Fibroblast of skin of back (primary cell): ENCODE results near the gene GLP1R. TPM values are rescaled to one million over a fixed set of nuclear protein-coding genes. Genes with fewer than 3 reads are reported as not detected.

Source experiments
- DNase-seq: peaks from one replicate; pipeline ENCODE4 v3.0.0-alpha.2; 2013
- polyA plus RNA-seq, 2 experiments: library from polyadenylated mRNA; unstranded; fragments of 120-200 nt; gene quantifications; one replicate each; pipeline ENCODE4 v1.2.1, GENCODE V29; 2013; ENCODE audit not compliant: insufficient read length in 2 of 2

GLP1R gene
- not detected for polyA plus RNA-seq (2013, experiment 1 of 2; ENCODE audit: insufficient read length)
- polyA plus RNA-seq (2013, experiment 2 of 2; ENCODE audit: insufficient read length), result not detected

DNA sequence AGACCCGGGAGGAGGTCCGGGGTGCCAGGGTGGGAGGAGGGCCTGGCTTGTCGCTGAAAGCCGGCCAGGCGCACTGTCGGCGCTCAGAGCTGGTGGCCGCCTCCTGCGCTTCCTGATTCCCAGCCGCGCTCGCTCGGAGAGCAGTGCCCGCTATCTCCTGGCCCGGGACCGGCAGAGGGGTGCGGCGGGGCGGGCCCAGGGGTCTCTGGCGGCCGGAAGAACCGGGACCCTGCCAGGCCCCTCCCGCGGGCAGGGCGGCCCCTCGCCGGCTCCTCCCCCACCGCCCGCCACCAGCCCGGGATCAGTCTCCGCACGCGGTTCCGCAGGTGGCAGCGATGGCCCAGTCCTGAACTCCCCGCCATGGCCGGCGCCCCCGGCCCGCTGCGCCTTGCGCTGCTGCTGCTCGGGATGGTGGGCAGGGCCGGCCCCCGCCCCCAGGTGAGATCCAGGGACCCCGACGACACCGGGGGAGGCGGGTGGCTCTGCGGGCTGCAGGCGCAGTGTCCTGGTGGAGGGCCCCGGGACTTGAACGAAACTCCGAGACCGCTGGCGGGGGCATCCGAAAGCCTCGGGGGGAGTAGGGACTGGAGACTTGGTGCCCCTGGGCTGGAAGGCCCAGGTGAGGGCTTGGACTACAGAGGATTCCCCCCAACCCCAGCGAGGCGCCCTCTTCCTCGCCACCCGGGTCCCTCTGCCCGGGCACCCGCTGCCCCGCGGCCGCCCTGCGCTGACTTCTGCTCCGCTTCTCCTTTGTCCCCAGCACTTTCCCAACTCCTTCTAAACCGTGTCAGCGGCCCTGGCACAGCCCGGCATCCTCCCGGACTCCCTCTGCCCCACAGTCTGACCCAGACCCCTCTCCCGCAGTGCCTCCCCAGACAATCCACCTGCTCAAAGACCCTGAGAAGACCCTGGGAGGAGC is at the start of gene GLP1R:
Gene GLP1R (plus strand): TSS at position 301 of the 919 bp plus-strand sequence. CDS start 60 bp downstream, at position 361.
- no peak for DNase-seq

- DNase-seq, result no peak
These were observed 45.5 kb upstream of the GLP1R start for GRCh38 chr6:39003072-39003471.

GRCh38 chr6:39003492-39003891 is 45.1 kb upstream of the GLP1R start:
- no peak for DNase-seq

GRCh38 chr6:39004801-39005200 is 43.8 kb upstream of the GLP1R start:
- DNase-seq, result no peak

GRCh38 chr6:39005774-39006173 is 42.8 kb upstream of the GLP1R start:
- no peak for DNase-seq

DNA sequence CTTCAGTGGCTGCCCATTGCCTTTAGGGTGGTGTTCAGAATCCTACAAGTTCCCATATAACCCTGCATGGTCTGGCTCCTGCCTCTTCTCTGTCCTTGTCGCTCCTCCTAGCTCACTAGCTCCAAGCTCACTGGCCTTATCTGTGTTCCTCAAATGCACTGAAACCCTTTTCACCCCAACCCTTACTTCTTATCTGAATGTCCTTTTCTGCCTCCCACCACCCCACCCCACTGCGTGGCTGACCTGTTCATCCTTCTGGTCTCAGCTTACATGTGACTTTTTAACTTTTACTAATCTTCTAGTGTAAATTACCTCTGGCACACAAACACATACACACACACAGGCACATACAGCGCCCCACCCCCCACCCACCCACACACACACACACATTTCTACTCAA is 41.0 kb upstream of the GLP1R start:
- DNase-seq, result no peak

DNA sequence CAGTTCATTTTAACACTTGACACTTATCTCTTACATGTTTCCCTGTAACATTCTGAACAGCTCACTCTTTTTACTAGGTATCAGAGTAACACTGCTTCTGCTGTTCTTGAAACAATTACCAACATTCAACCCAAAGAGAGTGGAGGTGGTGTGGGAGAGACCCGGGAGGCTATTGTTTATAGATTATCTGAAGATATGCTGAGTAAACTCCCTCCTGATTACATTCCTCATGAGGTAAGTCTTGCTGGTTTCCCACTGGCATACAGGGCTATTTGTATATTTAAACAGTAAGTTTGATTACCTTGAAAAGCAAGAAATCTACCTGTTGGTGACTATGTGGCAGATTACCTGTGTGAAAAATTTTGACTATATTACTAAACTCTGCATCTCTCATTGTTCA is 39.8 kb upstream of the GLP1R start:
- DNase-seq, result no peak

DNA sequence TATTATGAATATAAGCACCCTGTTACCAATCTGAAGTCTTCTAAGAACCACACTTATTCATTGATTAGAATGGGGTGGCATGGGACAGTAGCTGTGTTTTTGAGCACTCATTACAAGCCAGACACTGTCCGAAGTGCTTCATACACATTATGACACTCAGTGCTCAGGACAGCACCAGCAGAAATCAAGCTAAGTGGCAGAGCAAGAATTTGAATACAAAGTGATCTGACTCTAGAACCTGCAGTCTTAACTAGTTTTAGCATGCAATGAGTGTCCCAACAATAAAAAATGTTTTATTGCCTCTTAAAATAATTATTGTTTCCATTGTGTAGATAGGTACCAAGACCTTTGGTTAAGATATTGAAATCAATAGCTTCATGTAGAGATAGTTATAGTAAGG is 39.1 kb upstream of the GLP1R start:
- DNase-seq, result no peak

GRCh38 chr6:39016839-39017546 is 31.6 kb upstream of the GLP1R start:
- no peak for DNase-seq

- no peak for DNase-seq
These were observed 31.1 kb upstream of the GLP1R start for GRCh38 chr6:39017547-39017880.

GRCh38 chr6:39018103-39018502 is 30.5 kb upstream of the GLP1R start:
- no peak for DNase-seq

DNA sequence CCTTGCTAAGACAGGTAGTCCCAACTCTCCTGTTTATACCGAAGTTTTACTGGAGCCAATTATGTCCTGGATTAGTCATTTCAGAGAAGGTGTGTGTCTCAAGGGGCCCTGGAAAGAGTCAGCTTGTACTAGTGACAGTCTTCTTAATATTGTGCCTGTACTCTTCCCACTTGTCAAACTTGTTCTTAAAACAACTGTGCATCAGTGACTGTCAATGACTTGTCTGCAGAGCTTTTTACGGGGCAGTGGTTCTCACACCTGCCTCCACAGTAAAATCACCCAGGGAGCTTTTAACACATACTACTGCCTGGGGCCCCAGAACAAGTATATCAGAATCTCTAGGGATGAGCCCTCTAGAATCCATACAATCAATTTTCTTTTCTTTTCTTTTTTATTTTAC is 28.4 kb upstream of the GLP1R start:
- no peak for DNase-seq

GRCh38 chr6:39021041-39021440 is 27.5 kb upstream of the GLP1R start:
- no peak for DNase-seq

DNA sequence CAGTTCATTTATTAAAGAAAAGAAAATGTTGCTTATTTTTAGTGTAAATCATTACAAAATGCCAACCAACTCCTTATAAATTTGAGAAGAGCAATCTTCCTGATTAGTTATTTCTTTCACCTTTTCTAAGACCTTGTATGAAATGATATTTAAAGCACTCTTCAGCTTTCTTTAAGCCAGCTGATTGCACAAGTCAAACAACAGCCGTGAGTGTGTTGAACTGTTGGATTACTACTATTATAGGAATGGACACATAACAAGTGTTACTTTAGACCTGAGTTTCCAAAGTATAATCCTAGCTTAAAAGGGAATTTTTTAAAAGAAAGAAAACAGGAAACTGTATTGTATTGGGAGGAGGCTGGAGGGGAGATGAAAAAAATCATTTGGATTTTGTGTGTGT is 26.8 kb upstream of the GLP1R start:
- DNase-seq, result no peak

DNA sequence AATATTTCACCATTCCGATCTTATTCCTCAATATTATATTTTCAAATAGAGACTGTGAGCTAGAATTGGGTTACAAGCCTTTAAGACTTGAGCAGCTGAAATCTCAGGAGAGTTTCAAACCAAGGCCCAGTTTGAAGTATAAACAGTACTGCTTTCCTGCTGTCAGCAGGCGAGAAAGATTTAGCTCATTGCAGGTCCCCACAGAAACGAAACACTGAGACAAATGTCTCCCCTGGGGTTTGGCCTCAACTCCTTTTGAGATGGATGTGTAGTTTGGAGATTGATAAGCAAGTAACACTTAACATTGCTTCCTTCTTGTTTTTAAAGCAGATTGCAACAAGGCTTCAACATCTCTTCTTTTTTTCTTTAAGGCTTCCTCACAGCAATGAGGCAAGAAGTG is 22.4 kb upstream of the GLP1R start:
- DNase-seq, result no peak

GRCh38 chr6:39029156-39030011 is 19.2 kb upstream of the GLP1R start:
- peak; percentile 5 for DNase-seq

DNA sequence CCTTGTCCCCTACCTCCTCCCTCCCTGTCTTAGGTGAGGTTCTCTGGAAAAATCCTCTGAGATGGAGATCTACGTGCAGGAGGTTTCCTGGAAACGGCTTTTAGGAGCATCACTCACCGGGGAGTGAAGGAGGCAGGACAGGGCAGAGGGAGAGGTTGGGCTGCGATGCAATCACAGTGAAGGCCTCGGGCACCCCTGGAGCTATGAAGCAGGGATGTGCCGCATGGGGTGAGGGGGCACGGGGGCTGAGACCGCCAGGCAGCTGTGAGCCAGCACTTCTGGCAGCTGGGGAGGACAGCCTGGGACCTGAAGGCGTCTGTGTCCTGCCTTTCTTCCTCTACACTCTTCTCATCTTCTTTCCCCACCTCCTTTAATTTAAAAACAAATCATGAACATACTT is 12.9 kb upstream of the GLP1R start:
- DNase-seq, result no peak

- no peak for DNase-seq
These were observed 11.5 kb upstream of the GLP1R start for GRCh38 chr6:39037082-39037508.

DNA sequence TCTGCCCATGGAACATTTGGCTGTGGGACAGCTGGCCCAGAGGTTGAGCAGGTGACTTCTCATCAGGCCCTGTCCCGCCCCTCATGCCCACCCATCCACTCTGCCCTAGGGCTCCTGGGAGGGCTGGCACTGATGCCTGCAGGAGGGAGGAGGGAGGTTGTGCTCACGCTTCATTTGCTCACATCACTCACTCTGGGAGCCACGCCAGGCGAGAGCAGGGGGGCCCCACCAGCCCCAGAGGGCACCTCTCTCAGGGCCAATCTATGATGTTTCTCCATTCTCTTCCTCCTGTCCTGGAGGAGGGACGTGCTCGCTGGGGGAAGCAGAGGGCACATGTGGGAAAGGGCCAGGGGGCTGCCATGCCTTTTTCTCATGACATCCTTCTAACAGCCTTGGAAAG is 10.9 kb upstream of the GLP1R start:
- DNase-seq, result no peak

DNA sequence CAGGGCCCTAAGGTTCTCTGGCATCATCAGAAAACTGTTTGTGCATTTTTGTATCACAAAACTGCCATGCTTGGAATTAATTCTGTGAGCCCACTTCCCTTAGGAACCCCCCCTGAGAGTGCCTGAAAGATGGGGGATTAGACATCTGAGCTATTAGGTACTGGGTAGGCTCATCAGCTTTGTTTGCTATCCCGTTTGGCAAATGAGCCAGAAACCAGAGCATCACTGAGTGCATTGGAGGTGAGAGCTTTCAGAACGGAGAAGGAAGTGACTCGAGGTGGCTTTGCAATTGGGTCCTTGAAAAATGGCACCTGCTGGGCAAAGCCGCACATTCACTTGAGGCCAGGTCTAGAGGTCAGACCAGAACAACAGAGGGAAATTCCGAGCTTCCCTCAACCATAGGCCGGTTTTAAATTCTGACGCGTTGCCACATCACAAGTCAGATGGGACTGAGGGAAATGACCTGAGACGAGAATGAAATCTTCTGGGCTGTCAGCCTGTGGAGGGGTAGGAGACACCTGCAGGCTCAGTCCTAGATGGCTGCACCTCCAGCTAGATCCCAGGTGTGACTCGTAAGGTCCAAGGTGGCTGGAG is 8.4 kb upstream of the GLP1R start:
- no peak for DNase-seq

- DNase-seq, result no peak
These were observed 7.5 kb upstream of the GLP1R start for GRCh38 chr6:39041072-39041471.

- DNase-seq, result no peak
These were observed 4.8 kb upstream of the GLP1R start for GRCh38 chr6:39043776-39044175.
